ENCODE results near the gene CDC42EP3.

DNA sequence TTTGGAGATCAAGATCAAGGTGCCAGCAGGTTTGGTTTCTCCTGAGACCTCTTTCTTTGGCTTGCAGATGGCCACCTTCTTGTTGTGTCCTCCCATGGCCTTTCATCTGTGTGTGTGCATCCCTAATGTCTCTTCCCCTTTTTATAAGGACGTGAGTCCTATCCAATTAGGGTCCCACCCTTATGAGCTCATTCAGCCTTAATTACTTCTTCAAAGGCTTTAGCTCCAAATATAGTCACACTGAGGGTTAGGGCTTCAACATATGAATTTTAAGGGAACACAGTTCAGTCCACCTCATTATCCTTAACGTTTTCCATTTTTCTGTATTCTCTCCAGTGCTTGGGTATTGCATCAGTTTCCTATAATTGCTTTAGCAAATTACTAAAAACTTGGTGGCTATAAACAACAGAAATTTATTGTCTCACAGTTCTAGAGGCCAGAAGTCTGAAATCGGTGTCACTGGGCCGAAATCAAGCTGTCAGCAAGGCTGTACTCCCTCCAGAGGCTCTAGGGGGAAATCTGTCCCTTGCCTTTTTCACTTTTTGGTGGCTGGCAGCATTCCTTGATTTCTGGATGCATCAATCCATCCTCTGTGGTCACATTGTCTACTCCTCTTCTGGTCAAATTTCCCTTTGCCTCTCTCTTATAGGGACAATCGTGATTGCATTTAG, 34.1 kb downstream of the CDC42EP3 start:
- TF ChIP-seq, protein P1, sequence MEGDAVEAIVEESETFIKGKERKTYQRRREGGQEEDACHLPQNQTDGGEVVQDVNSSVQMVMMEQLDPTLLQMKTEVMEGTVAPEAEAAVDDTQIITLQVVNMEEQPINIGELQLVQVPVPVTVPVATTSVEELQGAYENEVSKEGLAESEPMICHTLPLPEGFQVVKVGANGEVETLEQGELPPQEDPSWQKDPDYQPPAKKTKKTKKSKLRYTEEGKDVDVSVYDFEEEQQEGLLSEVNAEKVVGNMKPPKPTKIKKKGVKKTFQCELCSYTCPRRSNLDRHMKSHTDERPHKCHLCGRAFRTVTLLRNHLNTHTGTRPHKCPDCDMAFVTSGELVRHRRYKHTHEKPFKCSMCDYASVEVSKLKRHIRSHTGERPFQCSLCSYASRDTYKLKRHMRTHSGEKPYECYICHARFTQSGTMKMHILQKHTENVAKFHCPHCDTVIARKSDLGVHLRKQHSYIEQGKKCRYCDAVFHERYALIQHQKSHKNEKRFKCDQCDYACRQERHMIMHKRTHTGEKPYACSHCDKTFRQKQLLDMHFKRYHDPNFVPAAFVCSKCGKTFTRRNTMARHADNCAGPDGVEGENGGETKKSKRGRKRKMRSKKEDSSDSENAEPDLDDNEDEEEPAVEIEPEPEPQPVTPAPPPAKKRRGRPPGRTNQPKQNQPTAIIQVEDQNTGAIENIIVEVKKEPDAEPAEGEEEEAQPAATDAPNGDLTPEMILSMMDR (IDR thresholded peaks at IDR 0.05; ENCODE audit: borderline replicate concordance, extremely low read depth, low read length, poor library complexity, severe bottlenecking): no peak
- TF ChIP-seq EZH2 (IDR thresholded peaks at IDR 0.05; ENCODE audit: borderline replicate concordance, low read depth, low read length, severe bottlenecking): no peak

Measured in DND-41 (cell line).